ENCODE results near the gene C1orf35. TPM values are rescaled to one million over a fixed set of nuclear protein-coding genes. Genes with fewer than 3 reads are reported as not detected.

C1orf35 gene
- total RNA-seq, 3 donors from 2014 or later = 11.5 to 17.0 (median 15.7) TPM

DNA sequence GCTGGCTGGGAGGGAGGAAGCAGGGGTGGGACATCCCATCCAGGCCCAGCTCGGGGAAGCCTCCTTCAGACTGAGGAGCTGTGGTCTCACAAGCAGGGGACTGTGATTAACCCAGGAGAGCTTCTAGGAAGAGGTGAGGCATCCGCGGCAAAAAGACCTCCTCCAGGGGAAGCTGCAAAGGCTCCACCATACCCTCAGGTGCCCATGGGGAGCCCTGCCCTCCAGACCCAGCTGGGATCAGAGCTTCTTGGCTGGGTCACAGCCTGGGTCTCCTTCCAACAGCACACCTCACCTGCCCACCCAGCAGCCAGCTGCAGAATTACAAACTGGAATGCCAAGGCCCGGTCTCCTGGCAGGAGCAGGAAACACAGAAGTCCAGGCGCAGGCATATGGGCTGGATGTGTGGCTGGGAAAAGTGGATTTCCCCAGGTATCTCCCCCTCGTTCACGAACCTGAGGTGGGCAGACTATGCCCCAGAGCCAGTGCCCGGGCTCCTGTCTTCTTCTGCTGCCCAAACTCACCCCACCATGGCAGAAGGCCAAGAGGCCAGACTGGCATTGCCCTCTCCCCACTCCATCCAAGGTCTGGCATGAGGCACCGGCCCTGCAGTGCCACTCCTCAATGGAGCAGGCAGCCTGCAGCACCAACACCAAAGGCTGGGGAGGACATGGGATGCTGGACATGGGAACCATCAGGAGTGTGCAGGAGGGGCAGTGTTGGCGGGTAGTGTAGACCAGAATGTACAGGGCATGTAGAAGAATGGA, 36.1 kb downstream of the C1orf35 start:
- no peaks in the 10 kb centered on the region for H3K4me1 ChIP-seq
- H3K27ac ChIP-seq = no peak overlapping the region
- no peak overlapping the region for H3K4me3 ChIP-seq
- H3K27me3 ChIP-seq = peaks cover 14 to 62% of the 10 kb centered on the region in 2 donors
- TF ChIP-seq POLR2A (IDR thresholded peaks at IDR 0.05) (no peak), POLR2AphosphoS5 (IDR thresholded peaks at IDR 0.05) (no peak)
- TF ChIP-seq, protein P1, sequence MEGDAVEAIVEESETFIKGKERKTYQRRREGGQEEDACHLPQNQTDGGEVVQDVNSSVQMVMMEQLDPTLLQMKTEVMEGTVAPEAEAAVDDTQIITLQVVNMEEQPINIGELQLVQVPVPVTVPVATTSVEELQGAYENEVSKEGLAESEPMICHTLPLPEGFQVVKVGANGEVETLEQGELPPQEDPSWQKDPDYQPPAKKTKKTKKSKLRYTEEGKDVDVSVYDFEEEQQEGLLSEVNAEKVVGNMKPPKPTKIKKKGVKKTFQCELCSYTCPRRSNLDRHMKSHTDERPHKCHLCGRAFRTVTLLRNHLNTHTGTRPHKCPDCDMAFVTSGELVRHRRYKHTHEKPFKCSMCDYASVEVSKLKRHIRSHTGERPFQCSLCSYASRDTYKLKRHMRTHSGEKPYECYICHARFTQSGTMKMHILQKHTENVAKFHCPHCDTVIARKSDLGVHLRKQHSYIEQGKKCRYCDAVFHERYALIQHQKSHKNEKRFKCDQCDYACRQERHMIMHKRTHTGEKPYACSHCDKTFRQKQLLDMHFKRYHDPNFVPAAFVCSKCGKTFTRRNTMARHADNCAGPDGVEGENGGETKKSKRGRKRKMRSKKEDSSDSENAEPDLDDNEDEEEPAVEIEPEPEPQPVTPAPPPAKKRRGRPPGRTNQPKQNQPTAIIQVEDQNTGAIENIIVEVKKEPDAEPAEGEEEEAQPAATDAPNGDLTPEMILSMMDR (IDR thresholded peaks at IDR 0.05) = no peak
- no peaks in the 10 kb centered on the region for H3K36me3 ChIP-seq
- intact Hi-C loops (cut with DNase I; ENCODE audit: low total_unique reads) = no loop called here
- peak in 1 of 2 donors; percentile 48 for DNase-seq (ENCODE audit: low spot score in 2 of 2)
- H3K9me3 ChIP-seq = no peaks in the 10 kb centered on the region

DNA sequence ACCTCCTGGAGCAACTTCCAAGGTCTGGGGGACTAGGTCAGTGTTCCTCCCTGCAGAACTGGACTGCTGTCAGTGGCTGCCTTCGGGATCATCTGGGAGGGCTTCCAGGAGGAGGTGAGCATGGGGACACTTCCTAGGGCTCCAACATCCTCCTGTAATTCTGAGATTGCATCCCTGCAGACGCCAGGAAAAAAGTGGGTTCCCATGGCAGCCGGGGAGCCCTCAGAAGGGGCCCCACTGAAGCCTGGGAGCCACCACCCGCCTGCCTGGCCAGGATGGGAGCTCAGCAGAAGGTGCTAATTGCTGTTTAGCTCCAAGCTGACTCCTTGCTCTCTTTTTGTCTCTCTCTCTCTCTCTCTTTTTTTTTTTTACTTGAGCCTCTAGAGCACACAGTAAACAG, 36.7 kb downstream of the C1orf35 start:
- H3K27ac ChIP-seq = no peak overlapping the region
- no peaks in the 10 kb centered on the region for H3K9me3 ChIP-seq
- no peaks in the 10 kb centered on the region for H3K4me1 ChIP-seq
- H3K27me3 ChIP-seq = peaks cover 14 to 68% of the 10 kb centered on the region in 2 donors
- no peak overlapping the region for H3K4me3 ChIP-seq
- no peak for DNase-seq (ENCODE audit: low spot score in 2 of 2)
- intact Hi-C loops (cut with DNase I; ENCODE audit: low total_unique reads) = no loop called here
- TF ChIP-seq POLR2A (IDR thresholded peaks at IDR 0.05) = no peak
- TF ChIP-seq, protein P1 (IDR thresholded peaks at IDR 0.05) = no peak
- TF ChIP-seq POLR2AphosphoS5 (IDR thresholded peaks at IDR 0.05) = no peak
- no peaks in the 10 kb centered on the region for H3K36me3 ChIP-seq

DNA sequence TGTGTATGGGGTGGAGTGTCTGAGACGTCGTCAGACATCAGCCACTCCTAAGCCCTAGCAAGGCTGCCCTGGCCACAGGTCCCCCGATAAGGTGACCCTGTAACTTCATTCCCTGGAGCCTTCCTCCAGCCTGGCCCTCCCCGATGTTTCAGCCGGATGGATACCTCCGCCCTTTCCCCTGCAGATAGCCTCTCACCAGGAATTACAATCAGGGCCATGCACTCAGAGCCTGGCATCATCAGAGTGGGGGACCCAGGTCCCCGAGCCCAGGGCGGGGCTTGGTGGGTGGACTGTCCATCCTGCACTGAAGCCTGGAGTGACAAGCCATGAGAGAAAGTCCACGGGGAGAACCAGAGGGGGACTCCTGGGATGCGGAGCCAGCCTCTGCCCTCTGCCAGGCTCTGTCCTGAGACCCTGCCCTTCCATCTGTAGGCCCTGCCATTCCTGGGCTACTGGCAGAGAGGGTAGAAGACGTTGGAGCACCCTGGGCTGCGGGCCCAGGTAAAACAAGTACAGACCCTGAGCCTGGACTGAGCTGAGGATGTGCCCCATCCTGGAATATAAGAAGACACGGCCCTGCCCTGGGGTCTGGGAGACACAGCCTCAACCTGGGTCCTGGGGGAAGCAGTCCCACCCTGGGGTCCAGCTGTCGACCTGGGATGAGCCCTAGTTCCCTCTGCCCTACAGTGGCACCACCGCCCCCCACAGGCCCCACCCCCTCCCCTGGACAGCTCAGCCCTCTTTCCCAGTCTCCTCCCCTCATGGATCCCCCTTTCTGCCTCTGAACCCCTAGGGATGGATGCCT, 37.4 kb downstream of the C1orf35 start:
- intact Hi-C loops (cut with DNase I; ENCODE audit: low total_unique reads) = no loop called here
- Histone ChIP-seq H3K9me3 (no peaks in the 10 kb centered on the region), H3K36me3 (no peaks in the 10 kb centered on the region), H3K27ac (no peak overlapping the region), H3K4me1 (no peaks in the 10 kb centered on the region), H3K27me3 (peaks cover 14 to 75% of the 10 kb centered on the region in 2 donors), H3K4me3 (no peak overlapping the region)
- DNase-seq (ENCODE audit: low spot score in 2 of 2) = peak in 1 of 2 donors; percentile 24
- TF ChIP-seq POLR2AphosphoS5 (IDR thresholded peaks at IDR 0.05) (no peak), POLR2A (IDR thresholded peaks at IDR 0.05) (no peak)
- TF ChIP-seq, protein P1 (IDR thresholded peaks at IDR 0.05) = no peak

DNA sequence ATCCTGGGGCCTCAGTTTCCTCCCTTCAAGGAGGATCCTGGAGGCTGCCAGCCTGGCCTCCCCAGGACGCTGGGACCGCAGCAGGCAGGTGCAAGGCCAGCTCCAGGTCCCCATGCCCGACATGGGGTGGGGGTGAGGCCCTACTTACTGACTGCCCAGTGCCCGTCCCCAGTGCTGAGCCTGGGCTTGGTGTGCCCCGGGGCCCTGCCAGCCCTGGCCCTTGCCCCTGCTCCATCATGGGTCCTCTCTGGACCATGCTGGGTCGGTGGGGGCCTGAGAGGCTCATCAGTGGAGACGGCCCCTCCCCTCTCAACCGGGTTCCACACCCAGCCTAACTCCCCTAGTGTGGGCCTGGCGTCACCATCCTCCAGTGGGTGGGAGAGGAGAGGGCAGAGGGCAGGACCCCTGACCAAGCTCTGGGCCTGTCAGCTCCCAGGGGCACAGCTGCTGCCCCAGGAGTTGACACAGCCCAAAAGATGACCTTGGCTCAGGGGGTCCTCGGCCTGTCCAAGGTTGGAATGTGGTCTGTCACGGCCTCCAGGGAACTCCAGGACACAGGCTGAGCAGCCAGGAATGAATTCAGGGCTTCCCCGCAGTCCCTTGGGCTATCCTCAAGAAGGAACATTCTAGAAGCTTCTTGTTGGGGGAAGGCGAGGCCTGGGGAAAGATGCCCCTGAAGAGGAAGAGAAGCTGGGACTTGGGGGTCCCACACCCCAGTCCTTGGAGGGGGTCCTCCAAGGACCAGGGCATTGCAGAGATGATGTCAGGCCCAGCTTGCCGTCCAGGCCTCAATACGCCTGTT, 38.2 kb downstream of the C1orf35 start:
- no peak for TF ChIP-seq POLR2AphosphoS5 (IDR thresholded peaks at IDR 0.05)
- TF ChIP-seq, protein P1 (IDR thresholded peaks at IDR 0.05) = no peak
- TF ChIP-seq POLR2A (IDR thresholded peaks at IDR 0.05) = no peak
- Histone ChIP-seq H3K36me3 (no peaks in the 10 kb centered on the region), H3K27me3 (peaks cover 19 to 83% of the 10 kb centered on the region in 2 donors), H3K9me3 (no peaks in the 10 kb centered on the region), H3K4me1 (no peaks in the 10 kb centered on the region), H3K27ac (no peak overlapping the region), H3K4me3 (no peak overlapping the region)
- intact Hi-C loops (cut with DNase I; ENCODE audit: low total_unique reads) = no loop called here
- peak in 1 of 2 donors; percentile 43 for DNase-seq (ENCODE audit: low spot score in 2 of 2)
